ENCODE data around the gene MTOR.

DNA sequence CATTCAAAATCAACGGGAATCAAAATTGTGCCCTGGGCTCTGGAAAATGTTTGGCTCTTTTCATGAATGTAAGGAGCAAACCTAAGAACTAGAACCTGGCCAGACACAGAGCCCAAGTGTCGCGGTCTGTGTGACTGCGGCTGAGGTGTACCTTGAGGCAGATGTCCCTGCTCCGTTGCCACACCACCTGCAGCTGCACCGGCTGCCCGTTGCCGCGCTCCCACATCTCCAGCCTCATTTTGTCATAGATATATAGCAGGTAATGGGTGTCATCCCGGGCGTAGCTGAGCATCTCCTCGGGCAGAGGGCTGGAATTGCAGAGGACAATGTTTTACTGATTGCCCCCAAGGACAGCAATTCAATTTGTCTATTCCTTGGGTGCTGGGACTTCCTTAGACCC lies 181.4 kb downstream of the MTOR start:
- TF ChIP-seq GATA2 (IDR thresholded peaks at IDR 0.05; ENCODE audit: low read depth, low read length) = no peak
- no peak for TF ChIP-seq GATA3 (IDR thresholded peaks at IDR 0.05; ENCODE audit: low read depth, low read length)
